IPS-NIHi7 (cell line): ENCODE results near the gene POC1B.
A peak's percentile ranks its signal among the peaks of the same experiment; 100 is the strongest.

Experiments used
- DNase-seq: peaks from one replicate; pipeline ENCODE4 v3.0.0; 2012; ENCODE audit warnings: mixed read lengths; ENCODE audit errors: extremely low spot score

POC1B gene

GRCh38 chr12:89421092-89421835 is 104.6 kb downstream of the POC1B start:
- DNase-seq, result no peak

- no peak for DNase-seq
Measured at GRCh38 chr12:89418228-89418910, 107.5 kb downstream of the POC1B start.

GRCh38 chr12:89417246-89417977 is 108.4 kb downstream of the POC1B start:
- DNase-seq, result no peak

GRCh38 chr12:89416049-89416792 is 109.6 kb downstream of the POC1B start:
- no peak for DNase-seq

GRCh38 chr12:89414851-89415250 is 111.0 kb downstream of the POC1B start:
- DNase-seq, result no peak

- no peak for DNase-seq
Measured at GRCh38 chr12:89414322-89414721, 111.5 kb downstream of the POC1B start.

GRCh38 chr12:89413234-89413633 is 112.6 kb downstream of the POC1B start:
- DNase-seq, result no peak

GRCh38 chr12:89412665-89413064 is 113.2 kb downstream of the POC1B start:
- DNase-seq, result no peak

- peak; percentile 21 for DNase-seq
Measured at GRCh38 chr12:89411846-89412245, 114.0 kb downstream of the POC1B start.

- DNase-seq, result no peak
Measured at GRCh38 chr12:89411234-89411633, 114.6 kb downstream of the POC1B start.

- no peak for DNase-seq
Measured at GRCh38 chr12:89405626-89406345, 120.1 kb downstream of the POC1B start.

GRCh38 chr12:89401433-89402058 is 124.3 kb downstream of the POC1B start:
- no peak for DNase-seq

GRCh38 chr12:89400415-89400814 is 125.4 kb downstream of the POC1B start:
- DNase-seq, result no peak

GRCh38 chr12:89395712-89396111 is 130.1 kb downstream of the POC1B start:
- no peak for DNase-seq

- no peak for DNase-seq
Measured at GRCh38 chr12:89393551-89394121, 132.2 kb downstream of the POC1B start.

GRCh38 chr12:89392391-89392790 is 133.5 kb downstream of the POC1B start:
- no peak for DNase-seq

GRCh38 chr12:89391726-89392336 is 134.0 kb downstream of the POC1B start:
- DNase-seq, result no peak

- DNase-seq, result no peak
Measured at GRCh38 chr12:89390802-89391673, 134.8 kb downstream of the POC1B start.
